ENCODE data around the gene ATXN1. TPM values are rescaled to one million over a fixed set of nuclear protein-coding genes. Genes with fewer than 3 reads are reported as not detected.

ATXN1 gene
- total RNA-seq, 1 experiment from 2014 or later: 8.1 TPM

GRCh38 chr6:16578695-16579285, 182.5 kb downstream of the ATXN1 start:
- Mint-ChIP-seq H3K4me3 (no peak overlapping the region), H3K4me1 (no peaks in the 10 kb centered on the region), H3K27ac (no peak overlapping the region), H3K9me3 (no peaks in the 10 kb centered on the region), H3K36me3 (no peaks in the 10 kb centered on the region), H3K27me3 (ENCODE audit: low read depth) (no peaks in the 10 kb centered on the region)
- DNase-seq (ENCODE audit: low spot score): no peak
- ChIA-PET CTCF (no interaction called here), POLR2A (no interaction called here)
- ATAC-seq: no peak
- no peak for TF ChIP-seq GTF2I (CRISPR knock-in tag; conservative IDR thresholded peaks at IDR 0.05)
- no peak for TF ChIP-seq NR1H2 (CRISPR knock-in tag; IDR thresholded peaks at IDR 0.05)
- TF ChIP-seq SMAD3 (CRISPR knock-in tag; IDR thresholded peaks at IDR 0.05; ENCODE audit: borderline replicate concordance): no peak
- no peak for TF ChIP-seq GRHL2 (CRISPR knock-in tag; IDR thresholded peaks at IDR 0.05; ENCODE audit: insufficient replicate concordance, severe bottlenecking)
- no peak for TF ChIP-seq ZNF396 (CRISPR knock-in tag; IDR thresholded peaks at IDR 0.05; ENCODE audit: borderline replicate concordance)
- TF ChIP-seq TEAD1 (CRISPR knock-in tag; IDR thresholded peaks at IDR 0.05): no peak
- TF ChIP-seq RORB (CRISPR knock-in tag; IDR thresholded peaks at IDR 0.05): no peak
- TF ChIP-seq USF1 (CRISPR knock-in tag; IDR thresholded peaks at IDR 0.05): no peak
- TF ChIP-seq E2F4 (CRISPR knock-in tag; IDR thresholded peaks at IDR 0.05; ENCODE audit: borderline replicate concordance, low read depth): no peak
- no peak for TF ChIP-seq TEAD4 (CRISPR knock-in tag; IDR thresholded peaks at IDR 0.05)
- TF ChIP-seq JAZF1 (CRISPR knock-in tag; IDR thresholded peaks at IDR 0.05): no peak
- no peak for TF ChIP-seq AR (CRISPR knock-in tag; IDR thresholded peaks at IDR 0.05)
- TF ChIP-seq PRDM15 (CRISPR knock-in tag; IDR thresholded peaks at IDR 0.05): no peak
- no peak for TF ChIP-seq MLX (CRISPR knock-in tag; IDR thresholded peaks at IDR 0.05)
- TF ChIP-seq SOX15 (CRISPR knock-in tag; IDR thresholded peaks at IDR 0.05): no peak

All from WTC11 (cell line).